ENCODE data around the gene SAMD4A.

Gene SAMD4A

DNA sequence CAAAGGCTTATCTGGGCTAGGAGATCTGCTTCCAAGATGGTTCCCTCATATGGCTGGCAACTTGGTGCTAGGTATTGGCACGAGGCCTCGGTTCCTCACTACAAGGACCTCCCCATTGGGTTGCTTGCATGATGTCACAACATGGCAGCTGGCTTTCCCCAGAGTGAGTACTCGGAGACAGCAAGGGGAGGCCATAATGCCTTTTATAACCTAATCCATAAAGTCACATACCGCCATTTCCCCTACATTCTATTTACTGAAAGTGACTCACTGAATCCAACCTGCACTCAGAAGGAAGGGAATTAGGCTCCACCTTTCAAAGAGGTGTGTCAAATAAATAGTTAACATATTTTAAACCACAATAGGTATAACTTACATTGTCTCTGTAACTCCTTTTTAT, 130.9 kb downstream of the SAMD4A start:
- H3K4me1 ChIP-seq (ENCODE audit: insufficient read depth, insufficient read length) = no peaks in the 10 kb centered on the region
- DNase-seq (ENCODE audit: low read depth, low spot score) = no peak
- H3K36me3 ChIP-seq (ENCODE audit: insufficient read depth, insufficient read length, low read length) = peaks cover 14% of the 10 kb centered on the region
- TF ChIP-seq ZNF274 (IDR thresholded peaks at IDR 0.05; ENCODE audit: low read depth, low read length) (no peak), YY1 (IDR thresholded peaks at IDR 0.05; ENCODE audit: insufficient read depth, insufficient read length) (no peak), SUZ12 (IDR thresholded peaks at IDR 0.05; ENCODE audit: extremely low read depth, insufficient read depth, insufficient read length) (no peak)
- H3K9me3 ChIP-seq (ENCODE audit: insufficient read depth, low read length) = no peaks in the 10 kb centered on the region
- no peak overlapping the region for H3K4me3 ChIP-seq (ENCODE audit: insufficient read length, low read depth)
- no peaks in the 10 kb centered on the region for H3K27me3 ChIP-seq (ENCODE audit: insufficient read depth, insufficient read length)
- no peak overlapping the region for H3K9ac ChIP-seq (ENCODE audit: insufficient read length, low read depth)

DNA sequence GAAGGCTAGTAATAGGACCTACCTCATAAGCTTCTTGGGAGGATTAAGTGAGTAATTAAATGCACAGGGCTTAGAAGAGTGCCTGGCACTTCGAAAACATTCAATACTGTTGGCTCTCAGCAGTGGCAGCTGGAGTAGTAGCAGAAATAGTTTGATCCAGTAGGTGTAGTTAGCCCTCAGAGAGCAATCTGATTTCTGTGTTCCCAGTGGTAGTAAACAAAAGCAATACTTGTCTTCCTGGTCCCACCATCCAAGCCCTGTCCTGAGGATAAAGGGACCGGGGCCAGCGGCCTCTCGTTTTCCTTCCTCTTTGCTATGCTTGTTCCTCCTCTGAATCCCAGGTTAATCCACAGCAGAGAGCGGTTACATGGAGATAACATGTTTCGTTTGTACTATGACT, 131.6 kb downstream of the SAMD4A start:
- no peaks in the 10 kb centered on the region for H3K27me3 ChIP-seq (ENCODE audit: insufficient read depth, insufficient read length)
- TF ChIP-seq YY1 (IDR thresholded peaks at IDR 0.05; ENCODE audit: insufficient read depth, insufficient read length) = no peak
- no peak for TF ChIP-seq SUZ12 (IDR thresholded peaks at IDR 0.05; ENCODE audit: extremely low read depth, insufficient read depth, insufficient read length)
- TF ChIP-seq ZNF274 (IDR thresholded peaks at IDR 0.05; ENCODE audit: low read depth, low read length) = no peak
- no peaks in the 10 kb centered on the region for H3K9me3 ChIP-seq (ENCODE audit: insufficient read depth, low read length)
- H3K4me1 ChIP-seq (ENCODE audit: insufficient read depth, insufficient read length) = no peaks in the 10 kb centered on the region
- no peak for DNase-seq (ENCODE audit: low read depth, low spot score)
- no peak overlapping the region for H3K9ac ChIP-seq (ENCODE audit: insufficient read length, low read depth)
- peaks cover 19% of the 10 kb centered on the region for H3K36me3 ChIP-seq (ENCODE audit: insufficient read depth, insufficient read length, low read length)
- no peak overlapping the region for H3K4me3 ChIP-seq (ENCODE audit: insufficient read length, low read depth)

DNA sequence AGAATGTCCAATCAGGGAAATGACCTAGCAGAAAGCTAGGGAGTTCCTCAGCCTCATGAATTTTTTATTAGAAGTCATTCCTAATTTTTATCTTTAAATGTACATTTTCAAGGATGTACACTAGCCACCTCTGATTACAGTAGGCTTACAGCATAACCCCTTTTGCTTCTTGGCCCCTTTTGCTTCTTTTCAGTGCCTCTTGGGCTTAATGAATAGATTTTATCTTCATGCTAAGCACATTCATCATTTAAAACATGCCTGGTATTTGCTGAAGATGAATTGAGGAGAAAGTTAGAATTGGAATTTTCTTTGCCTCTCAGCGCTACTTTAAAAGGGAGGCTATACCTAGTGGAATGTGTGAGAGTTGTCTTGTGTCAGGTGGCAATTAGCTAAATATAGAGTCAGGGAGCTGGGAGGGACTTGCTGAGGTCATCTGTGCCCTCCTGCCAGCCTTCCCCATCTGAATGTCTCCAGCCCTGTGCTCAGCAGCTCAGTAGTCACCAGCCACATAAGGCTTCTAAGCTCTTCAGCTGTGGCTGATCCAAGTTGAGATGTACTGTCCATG, 132.1 kb downstream of the SAMD4A start:
- H3K4me1 ChIP-seq (ENCODE audit: insufficient read depth, insufficient read length) = no peaks in the 10 kb centered on the region
- no peak overlapping the region for H3K9ac ChIP-seq (ENCODE audit: insufficient read length, low read depth)
- DNase-seq (ENCODE audit: low read depth, low spot score) = no peak

DNA sequence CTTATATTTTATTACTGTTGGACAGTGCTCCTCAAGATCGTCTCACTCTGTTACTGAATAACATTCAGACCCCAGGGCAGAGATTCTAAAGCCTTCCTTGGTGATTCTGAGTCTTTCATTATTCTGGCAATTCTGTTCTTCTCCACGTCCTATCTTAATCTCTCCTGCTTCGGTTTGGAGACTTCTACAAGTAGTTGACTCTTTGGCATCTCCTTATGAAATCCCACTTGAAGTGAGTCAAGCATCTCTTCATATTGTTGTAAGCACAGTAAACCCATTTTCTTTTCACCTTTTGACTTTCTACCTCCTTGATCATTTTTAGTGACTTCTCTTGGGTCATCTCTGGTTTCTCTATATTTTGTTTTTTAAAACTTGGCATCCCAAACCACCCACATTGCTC, 132.8 kb downstream of the SAMD4A start:
- Histone ChIP-seq H3K9ac (ENCODE audit: insufficient read length, low read depth) (no peak overlapping the region), H3K4me3 (ENCODE audit: insufficient read length, low read depth) (no peak overlapping the region)
- TF ChIP-seq YY1 (IDR thresholded peaks at IDR 0.05; ENCODE audit: insufficient read depth, insufficient read length) (no peak), SUZ12 (IDR thresholded peaks at IDR 0.05; ENCODE audit: extremely low read depth, insufficient read depth, insufficient read length) (no peak), ZNF274 (IDR thresholded peaks at IDR 0.05; ENCODE audit: low read depth, low read length) (no peak)

More for the DNA sequence above, 132.1 kb downstream of the SAMD4A start:
- no peaks in the 10 kb centered on the region for H3K9me3 ChIP-seq (ENCODE audit: insufficient read depth, low read length)
- H3K4me3 ChIP-seq (ENCODE audit: insufficient read length, low read depth) = no peak overlapping the region
- H3K27me3 ChIP-seq (ENCODE audit: insufficient read depth, insufficient read length) = no peaks in the 10 kb centered on the region
- peaks cover 20% of the 10 kb centered on the region for H3K36me3 ChIP-seq (ENCODE audit: insufficient read depth, insufficient read length, low read length)
- TF ChIP-seq SUZ12 (IDR thresholded peaks at IDR 0.05; ENCODE audit: extremely low read depth, insufficient read depth, insufficient read length) = no peak
- no peak for TF ChIP-seq YY1 (IDR thresholded peaks at IDR 0.05; ENCODE audit: insufficient read depth, insufficient read length)
- TF ChIP-seq ZNF274 (IDR thresholded peaks at IDR 0.05; ENCODE audit: low read depth, low read length) = no peak

DNA sequence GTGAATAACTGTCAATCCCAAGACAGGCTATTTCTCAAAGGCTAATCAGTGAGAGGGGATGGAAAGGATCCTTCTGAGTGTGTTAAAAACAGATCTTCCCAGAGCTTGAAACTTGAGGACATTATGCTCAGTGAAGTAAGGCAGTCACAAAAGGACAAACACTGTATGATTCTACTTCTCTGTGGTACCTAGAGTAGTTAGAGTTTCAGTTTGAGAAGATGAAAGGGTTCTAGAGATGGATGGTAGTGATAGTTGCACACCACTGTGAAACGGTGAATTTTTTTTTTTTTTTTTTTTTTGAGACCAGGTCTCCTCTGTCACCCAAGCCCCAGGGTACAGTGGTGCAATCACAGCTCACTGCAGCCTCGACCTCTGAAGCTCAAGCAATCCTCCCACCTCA, 133.8 kb downstream of the SAMD4A start:
- H3K4me1 ChIP-seq (ENCODE audit: insufficient read depth, insufficient read length) = no peaks in the 10 kb centered on the region
- TF ChIP-seq YY1 (IDR thresholded peaks at IDR 0.05; ENCODE audit: insufficient read depth, insufficient read length) (no peak), ZNF274 (IDR thresholded peaks at IDR 0.05; ENCODE audit: low read depth, low read length) (no peak)
- H3K9me3 ChIP-seq (ENCODE audit: insufficient read depth, low read length) = no peaks in the 10 kb centered on the region
- peaks cover 32% of the 10 kb centered on the region for H3K36me3 ChIP-seq (ENCODE audit: insufficient read depth, insufficient read length, low read length)
- no peaks in the 10 kb centered on the region for H3K27me3 ChIP-seq (ENCODE audit: insufficient read depth, insufficient read length)
- H3K4me3 ChIP-seq (ENCODE audit: insufficient read length, low read depth) = no peak overlapping the region
- DNase-seq (ENCODE audit: low read depth, low spot score) = no peak
- no peak overlapping the region for H3K9ac ChIP-seq (ENCODE audit: insufficient read length, low read depth)

More for the DNA sequence above, 132.8 kb downstream of the SAMD4A start:
- Histone ChIP-seq H3K36me3 (ENCODE audit: insufficient read depth, insufficient read length, low read length) (peaks cover 23% of the 10 kb centered on the region), H3K9me3 (ENCODE audit: insufficient read depth, low read length) (no peaks in the 10 kb centered on the region), H3K4me1 (ENCODE audit: insufficient read depth, insufficient read length) (no peaks in the 10 kb centered on the region), H3K27me3 (ENCODE audit: insufficient read depth, insufficient read length) (no peaks in the 10 kb centered on the region)
- DNase-seq (ENCODE audit: low read depth, low spot score) = no peak

DNA sequence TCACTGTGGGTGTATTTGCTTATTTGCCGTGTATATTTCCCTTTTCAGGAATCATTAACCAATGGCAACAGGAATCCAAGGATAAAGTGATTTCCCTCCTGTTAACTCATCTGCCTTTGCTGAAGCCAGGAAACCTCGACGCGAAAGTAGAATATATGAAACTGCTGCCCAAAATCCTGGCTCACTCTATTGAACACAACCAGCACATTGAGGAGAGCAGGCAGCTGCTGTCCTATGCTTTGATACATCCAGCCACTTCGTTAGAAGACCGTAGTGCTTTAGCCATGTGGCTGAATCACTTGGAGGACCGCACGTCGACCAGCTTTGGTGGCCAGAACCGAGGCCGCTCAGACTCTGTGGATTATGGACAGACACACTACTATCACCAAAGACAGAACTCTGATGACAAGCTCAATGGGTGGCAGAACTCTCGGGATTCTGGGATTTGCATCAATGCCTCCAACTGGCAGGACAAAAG, 135.1 kb downstream of the SAMD4A start:
- Histone ChIP-seq H3K27me3 (ENCODE audit: insufficient read depth, insufficient read length) (no peaks in the 10 kb centered on the region), H3K36me3 (ENCODE audit: insufficient read depth, insufficient read length, low read length) (peaks cover 38% of the 10 kb centered on the region), H3K4me1 (ENCODE audit: insufficient read depth, insufficient read length) (no peaks in the 10 kb centered on the region), H3K9ac (ENCODE audit: insufficient read length, low read depth) (no peak overlapping the region), H3K9me3 (ENCODE audit: insufficient read depth, low read length) (no peaks in the 10 kb centered on the region), H3K4me3 (ENCODE audit: insufficient read length, low read depth) (no peak overlapping the region)
- no peak for DNase-seq (ENCODE audit: low read depth, low spot score)
- TF ChIP-seq SUZ12 (IDR thresholded peaks at IDR 0.05; ENCODE audit: extremely low read depth, insufficient read depth, insufficient read length) (no peak), YY1 (IDR thresholded peaks at IDR 0.05; ENCODE audit: insufficient read depth, insufficient read length) (no peak), ZNF274 (IDR thresholded peaks at IDR 0.05; ENCODE audit: low read depth, low read length) (no peak)

DNA sequence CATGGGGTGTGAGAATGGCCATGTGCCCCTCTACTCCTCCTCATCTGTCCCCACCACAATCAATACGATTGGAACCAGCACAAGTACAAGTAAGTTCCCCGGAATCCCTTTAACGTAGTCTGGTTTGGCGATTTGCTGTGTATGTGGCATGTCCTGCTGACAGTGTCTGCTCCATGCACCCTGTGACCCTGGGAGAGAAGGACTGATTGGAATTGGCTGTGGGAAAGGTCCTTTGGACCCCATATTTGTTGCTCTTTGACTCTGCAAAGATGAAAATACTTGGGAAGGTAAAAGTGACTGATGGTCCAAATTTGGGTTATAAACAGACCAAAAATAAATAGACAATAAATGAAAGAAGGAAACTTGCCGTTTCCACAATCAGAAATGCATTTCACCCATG, 135.6 kb downstream of the SAMD4A start:
- Histone ChIP-seq H3K4me1 (ENCODE audit: insufficient read depth, insufficient read length) (no peaks in the 10 kb centered on the region), H3K9me3 (ENCODE audit: insufficient read depth, low read length) (no peaks in the 10 kb centered on the region), H3K36me3 (ENCODE audit: insufficient read depth, insufficient read length, low read length) (peaks cover 40% of the 10 kb centered on the region), H3K4me3 (ENCODE audit: insufficient read length, low read depth) (no peak overlapping the region), H3K9ac (ENCODE audit: insufficient read length, low read depth) (no peak overlapping the region), H3K27me3 (ENCODE audit: insufficient read depth, insufficient read length) (no peaks in the 10 kb centered on the region)
- TF ChIP-seq SUZ12 (IDR thresholded peaks at IDR 0.05; ENCODE audit: extremely low read depth, insufficient read depth, insufficient read length) (no peak), YY1 (IDR thresholded peaks at IDR 0.05; ENCODE audit: insufficient read depth, insufficient read length) (no peak), ZNF274 (IDR thresholded peaks at IDR 0.05; ENCODE audit: low read depth, low read length) (no peak)
- no peak for DNase-seq (ENCODE audit: low read depth, low spot score)
